T-helper 22 cell (primary cell): ENCODE data around the gene TMEM126B.
"Not testable (repeated sequence)": the region's sequence is repeated elsewhere in the genome, so short reads cannot be mapped to it uniquely, and the experiment has no call there.

Experiments
- DNase-seq: peaks from one replicate; pipeline ENCODE4 v3.0.0-alpha.2; 2020; ENCODE audit warnings: low read depth

TMEM126B gene

DNA sequence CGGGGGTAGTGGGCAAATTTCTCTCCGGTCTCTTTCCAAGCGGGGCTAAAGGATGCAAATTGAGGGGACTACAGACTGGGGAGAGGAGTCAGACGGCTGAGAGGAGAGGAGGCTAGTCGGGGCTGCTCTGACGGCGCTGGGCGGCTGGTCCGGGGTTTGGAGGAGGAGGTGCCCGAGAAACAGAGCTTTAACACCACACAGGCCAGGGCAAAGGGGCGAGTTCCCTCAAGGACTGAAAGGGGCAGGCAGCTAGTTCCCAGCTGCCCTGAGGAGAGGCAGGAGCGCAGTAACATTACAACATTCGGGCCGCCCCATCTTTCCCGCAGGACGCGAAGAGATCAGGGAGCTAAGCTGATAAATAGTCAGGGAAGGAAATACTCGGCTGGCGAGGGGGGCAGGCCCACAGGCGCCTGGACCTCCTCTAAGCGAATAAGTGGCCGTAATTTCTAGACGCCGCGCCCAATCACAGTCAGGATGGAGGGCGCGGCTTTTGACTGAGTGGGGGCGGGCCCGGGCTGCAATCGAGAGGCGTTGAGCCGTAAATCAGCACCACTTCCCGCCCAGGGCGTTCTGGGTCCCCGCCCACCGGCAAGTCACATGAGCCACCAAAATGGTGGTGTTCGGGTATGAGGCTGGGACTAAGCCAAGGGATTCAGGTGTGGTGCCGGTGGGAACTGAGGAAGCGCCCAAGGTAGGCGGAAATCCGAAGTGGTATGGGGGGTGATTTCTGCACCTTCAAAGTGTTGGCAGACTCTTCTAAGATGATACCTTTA, at the start of gene TMEM126B:
TMEM126B (plus strand) TSS at position 596 of the 773 bp plus-strand sequence; CDS start at position 611, 15 bp downstream.
- DNase-seq, result peak; percentile 93

DNA sequence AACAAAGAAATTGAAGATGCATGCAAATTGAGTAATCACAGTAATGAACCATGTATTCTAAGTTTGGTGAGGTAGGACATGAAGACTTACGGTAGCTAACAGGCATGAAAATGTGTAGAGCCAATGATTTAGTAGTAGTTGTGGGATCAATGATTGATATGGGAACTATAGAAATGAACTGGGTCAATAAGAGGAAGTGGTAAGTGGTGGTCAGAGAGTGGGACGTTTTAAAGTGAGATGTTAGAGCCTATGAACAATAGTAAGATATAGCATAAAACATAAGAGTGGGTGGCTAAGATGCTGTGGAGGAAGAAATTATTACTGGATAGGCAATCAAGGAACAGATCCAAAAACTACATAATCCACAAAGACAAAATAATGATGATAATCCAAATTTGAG, 46.3 kb upstream of the TMEM126B start:
- no peak for DNase-seq

DNA sequence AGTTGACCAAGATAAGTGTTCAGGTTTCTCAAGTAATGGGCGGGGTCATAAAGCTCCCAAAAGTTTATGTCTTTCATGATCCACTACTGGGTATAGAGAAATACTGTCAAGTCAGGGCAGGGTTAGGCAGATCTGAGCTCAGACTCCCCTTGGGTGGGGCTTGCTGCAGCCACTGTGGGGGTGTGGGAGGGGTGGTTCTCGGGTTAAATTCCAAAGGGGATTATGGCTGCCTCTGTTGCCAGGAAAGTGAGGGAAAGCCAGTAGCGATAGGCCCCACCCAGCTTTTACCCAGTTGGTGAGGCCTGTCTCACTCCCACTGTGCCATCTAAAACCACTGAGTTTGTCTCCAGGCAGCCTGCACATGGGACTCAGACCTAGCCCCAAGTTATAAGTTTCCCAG, 39.0 kb upstream of the TMEM126B start:
- no peak for DNase-seq

DNA sequence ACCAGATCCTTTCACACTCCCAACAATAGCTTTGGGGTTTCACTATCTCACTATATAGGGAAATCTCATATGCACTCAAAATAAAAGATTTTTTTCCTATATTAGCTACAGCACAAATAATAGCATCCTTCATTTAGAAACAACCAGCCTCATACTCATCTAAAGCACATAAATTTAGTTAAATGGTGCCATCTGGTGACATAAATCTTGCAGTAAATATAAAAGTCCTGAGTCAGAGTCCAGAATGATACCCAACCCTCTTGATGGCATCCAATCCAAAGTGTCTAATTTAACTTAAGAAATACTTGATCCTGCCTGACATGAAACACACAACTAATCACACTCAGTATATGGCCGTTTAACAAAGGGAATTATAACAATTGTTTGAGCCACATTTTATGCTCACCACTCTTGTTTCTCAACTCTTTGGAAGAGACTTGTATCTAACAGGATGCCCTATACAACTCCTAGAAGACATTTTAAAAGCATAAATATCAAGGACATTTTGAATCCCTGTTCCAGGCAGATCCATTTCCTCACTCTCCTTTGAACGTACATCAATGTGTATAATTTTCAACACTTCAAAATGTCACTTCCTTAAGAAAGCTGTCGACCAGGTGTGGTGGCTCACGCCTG, 37.4 kb upstream of the TMEM126B start:
- no peak for DNase-seq

DNA sequence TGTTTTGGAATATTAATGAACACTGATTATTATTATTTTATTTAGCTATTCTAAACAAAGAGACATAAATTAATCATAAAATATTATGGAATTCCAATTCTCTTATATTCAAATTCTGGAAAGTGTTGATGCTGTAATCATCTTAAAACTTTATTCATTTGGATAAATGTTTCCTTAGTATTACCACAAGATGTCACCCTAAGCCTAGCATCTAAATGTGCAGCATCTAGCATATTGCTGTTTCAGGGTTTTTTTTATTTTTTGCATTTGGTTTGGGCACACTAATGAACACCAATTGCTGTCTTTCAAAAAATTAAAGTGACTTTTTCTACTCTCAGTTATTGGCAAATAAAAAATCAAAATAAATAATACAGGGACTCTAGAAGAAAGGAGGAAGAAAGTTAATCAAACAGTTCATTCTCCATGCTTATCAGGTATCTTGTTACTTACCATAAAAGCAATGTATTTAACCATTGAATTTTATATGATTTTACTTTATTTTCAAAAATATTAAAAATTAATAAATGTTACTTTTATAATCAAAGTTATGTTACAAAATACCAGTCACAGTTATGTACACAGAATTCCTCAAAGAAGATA, 33.0 kb upstream of the TMEM126B start:
- no peak for DNase-seq

DNA sequence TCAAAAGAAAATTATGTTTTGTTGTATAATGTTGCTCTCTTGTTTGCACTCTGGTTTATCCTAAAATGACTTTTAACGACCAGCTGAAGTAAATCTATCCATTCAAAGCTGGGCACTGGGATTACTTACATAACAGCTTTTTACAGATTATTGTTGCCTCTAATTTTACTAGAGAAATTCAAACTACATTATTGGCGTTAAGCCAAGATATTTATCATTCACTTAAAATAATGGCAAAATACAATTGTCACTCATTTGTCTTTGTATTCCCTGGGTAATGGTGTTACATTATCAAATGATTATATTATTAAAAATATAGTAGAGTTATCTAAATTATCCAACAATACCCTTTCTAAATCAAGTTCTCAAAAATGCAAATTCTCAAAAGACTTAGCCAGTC, 31.5 kb upstream of the TMEM126B start:
- no peak for DNase-seq

DNA sequence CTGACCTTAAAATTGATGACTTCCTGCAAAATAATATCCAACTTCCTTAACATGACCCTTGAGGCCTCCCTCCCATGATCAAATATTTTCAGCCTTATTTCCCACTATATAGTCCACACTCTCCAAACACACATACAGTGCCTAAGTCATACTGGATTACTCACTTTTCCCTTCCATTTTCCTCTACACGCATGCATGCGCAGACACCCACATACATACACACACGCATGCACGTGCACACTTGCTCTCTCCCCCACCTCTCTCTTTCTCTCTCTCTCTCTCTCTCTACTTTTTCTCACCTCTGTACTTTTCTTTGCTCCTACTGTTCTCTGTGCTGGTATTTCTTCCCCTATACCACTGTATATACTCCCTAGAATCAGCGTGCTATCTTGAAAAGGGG, 29.3 kb upstream of the TMEM126B start:
- no peak for DNase-seq

DNA sequence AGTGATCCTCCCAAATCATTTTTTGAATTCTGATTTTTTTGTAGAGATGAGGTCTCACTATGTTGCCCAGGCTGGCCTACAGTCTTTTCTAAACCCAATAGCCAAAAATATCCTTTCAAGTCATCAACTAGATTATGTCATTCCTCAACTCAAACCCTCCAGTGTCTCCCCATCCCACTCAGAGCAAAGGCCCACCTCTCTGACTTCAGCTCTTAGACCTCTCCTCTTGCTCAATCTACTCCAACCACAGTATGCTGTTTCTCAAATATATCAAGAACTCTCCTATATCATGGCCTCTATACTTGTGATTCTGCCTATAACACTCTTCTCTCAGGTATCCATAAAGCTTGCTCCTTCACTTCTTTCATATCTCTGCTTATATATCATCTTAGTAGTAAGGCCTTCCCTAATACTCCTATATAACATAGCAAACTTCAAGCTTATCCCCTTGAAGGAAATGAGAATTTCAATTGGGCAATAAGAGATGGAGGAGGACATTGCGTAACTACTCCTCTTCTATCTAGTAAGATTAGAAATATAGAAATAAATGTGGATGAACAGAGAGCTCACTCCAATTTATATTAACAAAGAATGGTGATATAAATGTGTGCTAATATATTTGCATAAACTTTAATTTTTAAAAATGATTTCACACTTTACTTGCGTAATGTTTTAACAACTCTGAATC, 25.7 kb upstream of the TMEM126B start:
- no peak for DNase-seq

DNA sequence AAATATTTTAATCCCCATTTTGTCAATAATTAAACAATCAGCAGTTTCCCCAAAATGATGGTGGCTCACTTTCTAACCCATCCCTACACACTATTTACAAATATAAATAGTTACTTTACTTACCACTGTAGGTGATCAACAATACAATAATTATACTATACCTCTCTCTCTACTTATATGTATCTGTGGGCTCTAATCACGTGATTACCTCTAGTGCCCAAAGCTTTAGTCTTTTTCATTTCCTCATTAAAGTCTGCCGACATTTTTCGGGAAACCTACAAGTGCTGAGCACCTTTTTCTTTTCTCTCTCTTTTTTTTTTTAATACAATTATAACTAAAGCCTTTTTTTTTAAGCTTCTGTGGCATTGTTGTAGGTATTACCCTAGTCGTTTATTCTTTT, 25.2 kb upstream of the TMEM126B start:
- DNase-seq, result no peak

DNA sequence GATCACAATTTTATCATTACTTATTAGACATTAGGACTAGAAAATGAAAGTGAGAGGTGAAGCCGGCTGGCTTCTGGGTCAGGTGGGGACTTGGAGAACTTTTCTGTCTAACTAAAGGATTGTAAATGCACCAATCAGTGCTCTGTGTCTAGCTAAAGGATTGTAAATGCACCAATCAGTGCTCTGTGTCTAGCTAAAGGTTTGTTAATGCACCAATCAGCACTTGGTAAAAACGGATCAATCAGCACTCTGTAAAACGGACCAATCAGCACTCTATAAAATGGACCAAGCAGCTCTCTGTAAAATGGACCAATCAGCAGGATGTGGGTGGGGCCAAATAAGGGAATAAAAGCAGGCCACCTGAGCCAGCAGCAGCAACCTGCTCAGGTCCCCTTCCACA, 22.2 kb upstream of the TMEM126B start:
- not testable (repeated sequence) for DNase-seq

DNA sequence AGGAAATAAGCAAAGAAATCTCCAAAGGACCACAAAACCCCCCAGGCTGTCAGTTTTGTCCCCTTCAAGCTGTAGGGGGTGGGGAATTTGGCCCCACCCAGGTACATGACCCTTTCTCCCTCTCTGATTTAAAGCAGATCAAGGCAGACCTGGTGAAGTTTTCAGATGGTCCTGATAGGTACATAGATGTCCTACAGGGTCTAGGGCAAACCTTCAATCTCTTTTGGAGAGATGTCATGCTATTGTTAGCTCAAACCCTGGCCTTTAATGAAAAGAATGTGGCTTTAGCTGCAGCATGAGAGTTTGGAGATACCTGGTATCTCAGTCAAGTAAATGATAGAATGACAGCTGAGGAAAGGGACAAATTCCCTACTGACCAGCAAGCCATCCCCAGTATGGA, 19.8 kb upstream of the TMEM126B start:
- DNase-seq, result not testable (repeated sequence)

DNA sequence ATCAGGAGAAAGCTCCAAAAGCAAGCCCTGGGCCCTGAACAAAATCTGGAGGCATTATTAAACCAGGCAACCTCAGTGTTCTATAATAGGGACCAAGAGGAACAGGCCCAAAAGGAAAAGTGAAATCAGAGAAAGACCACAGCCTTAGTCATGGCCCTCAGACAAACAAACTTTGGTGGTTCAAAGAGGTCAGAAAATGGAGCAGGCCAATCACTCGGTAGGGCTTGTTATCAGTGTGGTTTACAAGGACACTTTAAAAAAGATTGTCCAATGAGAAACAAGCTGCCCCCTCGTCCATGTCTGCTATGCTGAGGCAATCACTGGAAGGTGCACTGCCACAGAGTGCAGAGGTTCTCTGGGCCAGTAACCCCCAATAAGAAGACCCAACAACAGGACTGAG, 19.1 kb upstream of the TMEM126B start:
- DNase-seq, result not testable (repeated sequence)

DNA sequence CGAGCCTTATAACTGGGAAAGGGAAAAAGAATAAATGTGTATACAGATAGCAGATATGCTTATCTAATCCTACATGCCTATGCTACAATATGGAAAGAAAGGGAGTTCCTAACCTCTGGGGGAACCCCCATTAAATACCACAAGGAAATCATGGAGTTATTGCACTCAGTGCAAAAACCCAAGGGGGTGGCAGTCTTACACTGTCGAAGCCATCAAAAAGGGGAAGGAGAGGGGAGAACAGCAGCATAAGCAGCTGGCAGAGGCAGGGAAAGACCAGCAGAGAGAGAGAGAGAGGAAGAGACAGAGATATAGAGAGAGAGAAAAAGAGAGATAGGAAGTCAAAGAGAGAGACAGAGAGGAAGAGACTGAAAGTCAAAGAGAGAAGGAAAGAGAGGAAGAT, 16.8 kb upstream of the TMEM126B start:
- not testable (repeated sequence) for DNase-seq

DNA sequence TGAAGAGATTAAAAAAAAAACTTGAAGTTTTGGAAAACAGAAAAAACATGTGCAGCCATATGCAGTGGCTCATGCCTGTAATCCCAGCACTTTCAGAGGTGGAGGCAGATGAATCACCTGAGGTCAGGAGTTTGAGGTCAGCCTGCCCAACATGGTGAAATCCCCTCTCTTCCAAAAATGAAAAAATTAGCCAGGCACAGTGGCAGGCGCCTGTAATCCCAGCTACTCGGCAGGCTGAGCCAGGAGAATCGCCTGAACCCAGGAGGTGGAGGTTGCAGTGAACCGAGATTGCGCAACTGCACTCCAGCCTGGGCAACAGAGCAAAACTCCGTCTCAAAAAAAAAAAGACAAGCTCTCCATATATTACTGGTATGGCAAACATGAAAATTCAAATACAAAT, 8.9 kb upstream of the TMEM126B start:
- no peak for DNase-seq

DNA sequence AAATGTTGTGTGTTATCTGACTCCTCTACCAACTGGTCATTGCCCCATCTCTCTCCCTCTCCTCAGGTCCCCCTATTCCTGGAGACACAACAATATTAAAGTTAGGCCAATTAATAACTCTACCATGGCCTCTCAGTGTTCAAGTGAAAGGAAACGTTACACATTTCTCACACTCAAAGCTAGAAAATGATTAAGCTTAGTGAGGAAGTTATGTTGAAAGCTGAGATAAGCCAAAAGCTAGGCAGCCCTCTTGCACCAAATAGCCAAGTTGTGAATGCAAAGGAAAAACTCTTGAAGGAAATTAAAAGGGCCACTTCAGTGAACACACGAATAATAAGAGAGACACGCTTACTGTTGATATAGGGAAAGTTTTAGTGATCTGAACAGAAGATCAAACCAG, 8.1 kb upstream of the TMEM126B start:
- no peak for DNase-seq

DNA sequence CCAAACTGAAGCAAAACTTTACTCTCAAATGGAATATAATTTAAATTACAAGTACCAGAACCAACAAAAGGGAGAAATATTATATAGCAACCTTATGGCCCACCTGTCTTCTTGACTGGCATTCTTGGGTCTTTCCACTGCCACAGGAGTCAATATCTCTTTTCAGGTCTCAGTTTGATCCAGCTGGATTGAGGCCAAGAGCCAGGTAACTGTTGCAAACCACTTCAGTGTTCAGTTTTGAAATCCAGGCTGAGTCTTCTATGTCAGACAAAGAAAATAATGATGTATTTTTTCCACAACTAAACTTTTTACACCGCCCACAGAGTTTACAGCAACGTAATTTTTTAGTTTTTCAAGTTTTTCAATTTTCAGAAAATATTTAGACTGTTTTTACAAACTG, 1.9 kb upstream of the TMEM126B start:
- no peak for DNase-seq

DNA sequence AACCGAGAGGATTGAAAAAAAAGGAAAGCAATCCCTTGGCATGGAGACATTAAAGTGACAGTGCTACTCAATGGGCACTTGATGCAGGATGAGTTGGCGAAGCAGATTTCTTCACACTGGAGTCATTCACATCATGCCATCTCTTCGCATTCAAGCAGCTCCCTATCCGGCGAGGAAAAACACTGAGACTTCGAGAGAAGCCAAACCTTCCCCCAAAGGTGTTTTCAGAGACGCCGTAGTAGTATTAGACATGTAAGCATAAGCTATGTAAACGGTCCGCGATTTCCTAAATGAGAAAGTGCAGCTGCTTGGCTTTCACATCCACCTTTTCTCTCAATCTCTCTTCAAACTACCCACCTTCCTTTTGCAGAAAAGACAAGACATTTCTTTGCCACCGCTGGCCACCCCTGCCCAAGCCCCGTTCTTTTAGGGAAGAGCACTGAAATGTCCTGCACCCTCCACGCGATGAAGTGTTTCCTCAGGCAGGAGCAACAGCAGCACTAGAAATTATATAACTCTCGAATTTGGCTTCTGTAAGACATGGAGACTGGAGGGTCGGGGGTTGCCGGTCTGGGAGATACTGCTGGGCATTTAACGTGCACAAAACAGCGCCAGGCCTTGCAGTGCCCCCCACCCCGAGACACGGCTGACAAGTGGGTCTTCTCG, 928 bp upstream of the TMEM126B start, which contains the start of gene DLG2:
DLG2 (minus strand) TSS at position 13 of the 666 bp plus-strand sequence.
- DNase-seq, result no peak

DNA sequence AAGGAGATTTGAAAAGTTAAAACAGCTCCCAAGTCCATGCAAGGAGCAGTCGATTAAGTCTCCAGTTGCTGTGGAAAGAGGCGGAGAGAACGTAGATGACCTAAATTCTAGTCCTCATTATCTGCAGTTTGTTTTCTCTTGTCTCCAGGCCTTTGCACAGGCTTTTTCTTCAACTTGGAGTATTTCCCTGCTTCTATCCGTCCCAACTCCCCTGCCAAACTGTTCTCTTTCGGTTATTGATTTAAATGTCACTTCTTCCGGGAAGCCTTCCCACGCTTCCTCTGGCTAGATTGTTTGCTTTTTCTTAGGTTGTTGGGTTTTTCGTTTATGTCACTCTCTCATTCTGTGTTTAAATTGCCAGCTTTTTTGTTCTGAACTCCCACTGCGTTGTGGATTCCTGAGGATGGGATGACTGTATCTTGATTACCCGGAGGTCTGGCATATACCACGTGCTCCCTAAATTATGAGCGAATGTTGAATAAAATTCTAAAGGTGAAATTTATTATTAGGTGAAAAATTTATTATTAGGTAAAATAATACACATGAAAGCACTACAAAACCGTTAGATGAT, 463 bp downstream of the TMEM126B start:
- no peak for DNase-seq

DNA sequence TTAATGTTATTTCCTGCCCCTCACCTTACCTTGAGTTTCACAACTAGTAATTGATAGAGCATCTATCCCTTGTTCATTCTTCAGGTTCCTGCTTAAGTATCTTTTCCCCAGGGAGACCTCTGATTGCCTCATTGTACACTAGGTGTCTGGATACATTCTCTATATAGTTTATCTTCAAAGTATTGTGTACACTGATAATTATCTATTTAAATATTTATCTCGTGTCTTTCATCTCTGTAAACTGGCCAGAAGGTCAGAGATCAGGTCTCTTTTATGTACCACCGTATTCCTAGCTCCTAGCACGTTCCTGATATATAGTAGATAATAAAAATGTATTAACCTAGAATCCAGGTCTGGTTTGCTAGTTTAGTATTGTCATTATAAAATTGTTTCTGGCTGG, 6.4 kb downstream of the TMEM126B start:
- no peak for DNase-seq

DNA sequence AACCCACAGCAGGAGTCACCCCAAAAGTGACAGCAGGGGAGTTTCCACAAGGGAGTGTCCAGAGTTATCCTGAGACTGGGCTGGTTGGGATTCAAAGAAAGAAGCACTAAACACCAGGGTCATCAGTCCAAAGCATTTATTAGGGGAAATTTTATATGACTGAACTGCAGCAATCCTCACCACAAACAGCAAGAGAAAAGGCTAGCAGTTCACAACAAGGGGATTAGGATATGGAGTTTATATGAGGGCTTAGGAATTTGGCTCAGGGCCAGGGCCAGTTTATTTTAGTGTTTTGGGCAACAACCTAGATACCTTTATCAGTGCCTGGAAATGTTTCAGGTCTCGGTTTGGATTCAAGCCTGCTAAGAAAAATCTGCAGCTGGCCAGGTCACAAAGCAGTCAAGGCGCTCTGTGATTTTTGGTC, 14.8 kb downstream of the TMEM126B start:
- no peak for DNase-seq

DNA sequence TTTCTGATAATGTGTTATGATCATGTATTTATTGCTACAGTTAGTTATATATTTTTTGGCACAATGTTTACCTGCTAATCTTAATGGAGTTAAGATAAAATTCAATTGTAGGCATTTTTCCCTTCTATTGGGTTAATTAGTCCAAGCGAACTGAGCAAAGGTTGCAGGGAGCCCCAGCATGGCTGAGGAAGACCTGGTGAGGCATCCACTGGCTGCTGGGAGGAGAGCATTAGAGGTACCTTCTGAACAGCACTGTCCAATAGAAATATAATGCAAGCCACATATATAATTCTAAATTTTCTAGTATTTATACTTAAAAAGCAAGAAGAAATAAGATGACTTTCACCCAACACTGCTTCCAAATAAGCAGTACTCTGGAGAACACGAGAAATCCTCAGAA, 18.7 kb downstream of the TMEM126B start:
- no peak for DNase-seq
